Osteoblast (primary cell): ENCODE measurements around the gene APEX1. TPM values are rescaled to one million over a fixed set of nuclear protein-coding genes. Genes with fewer than 3 reads are reported as not detected.
A peak's percentile ranks its signal among the peaks of the same experiment; 100 is the strongest.

ENCODE experiments used
- DNase-seq: peaks from one replicate; pipeline ENCODE4 v3.0.0; 2011; ENCODE audit warnings: low spot score, mixed read lengths; ENCODE audit not compliant: insufficient read length; ENCODE audit errors: missing footprints
- H2AFZ ChIP-seq: 2 replicates; pipeline ENCODE4 v1.6.0; 2011; ENCODE audit warnings: mild to moderate bottlenecking, low read length
- H3K27ac ChIP-seq: 2 replicates; pipeline ENCODE4 v1.5.1; 2011; ENCODE audit warnings: mild to moderate bottlenecking, low read depth, low read length, moderate library complexity
- H3K27me3 ChIP-seq: 2 replicates; pipeline ENCODE4 v1.6.0; 2012; ENCODE audit warnings: mild to moderate bottlenecking, control low read depth, inconsistent platforms, low read length, moderate library complexity; ENCODE audit not compliant: insufficient read depth
- H3K36me3 ChIP-seq: 2 replicates; pipeline ENCODE4 v1.5.1; 2011; ENCODE audit warnings: mild to moderate bottlenecking, low read length, control low read depth, moderate library complexity; ENCODE audit not compliant: insufficient read depth
- H3K4me1 ChIP-seq: 2 replicates; pipeline ENCODE4 v1.5.1; 2011; ENCODE audit warnings: mild to moderate bottlenecking, low read length, control low read depth, moderate library complexity; ENCODE audit not compliant: insufficient read depth
- H3K4me2 ChIP-seq: 2 replicates; pipeline ENCODE4 v1.6.0; 2011; ENCODE audit warnings: mild to moderate bottlenecking, low read length; ENCODE audit not compliant: insufficient read depth
- H3K4me3 ChIP-seq: fragments of 200-600 bp; sonication (generic); 3 replicates; pipeline ENCODE4 v1.5.1; 2012; ENCODE audit warnings: mild to moderate bottlenecking, low read length, inconsistent platforms; ENCODE audit not compliant: insufficient read depth
- H3K79me2 ChIP-seq: 2 replicates; pipeline ENCODE4 v1.6.0; 2012; ENCODE audit warnings: mild to moderate bottlenecking, low read length, control low read depth, inconsistent platforms; ENCODE audit not compliant: insufficient read depth
- H3K9me3 ChIP-seq: 2 replicates; pipeline ENCODE4 v1.5.1; 2011; ENCODE audit warnings: low read depth, low read length, control low read depth
- H4K20me1 ChIP-seq: 2 replicates; pipeline ENCODE4 v1.6.0; 2012; ENCODE audit warnings: mild to moderate bottlenecking, low read length, control low read depth; ENCODE audit not compliant: insufficient read depth
- total RNA-seq: library from RNA; depleted of rRNA; stranded (reverse); fragments of >200 nt; gene quantifications from 2 replicates; pipeline ENCODE4 v1.2.3, GENCODE V29; 2012
- TF ChIP-seq, protein P1 (sequence below): IDR thresholded peaks from 2 replicates; pipeline ENCODE4 v1.5.1; 2011; ENCODE audit warnings: mild to moderate bottlenecking, low read depth, low read length, moderate library complexity; ENCODE audit errors: extremely low read depth

Gene APEX1
- total RNA-seq, 1 donor, result 74.9 TPM

DNA sequence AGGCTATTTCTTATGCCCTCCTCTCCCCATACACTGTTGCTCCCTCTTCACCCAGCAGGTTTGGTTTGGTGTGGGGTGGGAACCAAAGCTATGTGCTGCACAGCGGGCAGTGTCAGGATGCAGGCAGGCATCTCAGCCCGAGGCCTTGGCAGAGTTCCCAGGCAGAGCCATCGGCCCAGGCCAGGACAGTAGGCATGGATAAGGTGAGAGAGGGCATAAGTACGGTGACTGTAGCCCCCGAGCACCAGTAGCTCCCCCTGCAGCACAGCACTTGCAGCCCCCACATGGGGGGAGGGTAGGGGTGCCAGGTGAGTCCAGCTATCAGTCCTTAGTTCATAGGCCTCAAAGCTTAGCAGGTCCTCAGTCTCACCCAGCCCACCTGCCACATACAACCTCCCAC is 26.2 kb upstream of the APEX1 start:
- Histone ChIP-seq H3K4me2 (no peak overlapping the region), H3K79me2 (no peaks in the 10 kb centered on the region), H3K27ac (no peak overlapping the region), H3K36me3 (no peaks in the 10 kb centered on the region), H3K27me3 (no peaks in the 10 kb centered on the region), H4K20me1 (no peaks in the 10 kb centered on the region), H3K4me1 (peaks cover 4% of the 10 kb centered on the region), H2AFZ (no peak overlapping the region), H3K4me3 (no peak overlapping the region), H3K9me3 (no peaks in the 10 kb centered on the region)
- TF ChIP-seq, protein P1, sequence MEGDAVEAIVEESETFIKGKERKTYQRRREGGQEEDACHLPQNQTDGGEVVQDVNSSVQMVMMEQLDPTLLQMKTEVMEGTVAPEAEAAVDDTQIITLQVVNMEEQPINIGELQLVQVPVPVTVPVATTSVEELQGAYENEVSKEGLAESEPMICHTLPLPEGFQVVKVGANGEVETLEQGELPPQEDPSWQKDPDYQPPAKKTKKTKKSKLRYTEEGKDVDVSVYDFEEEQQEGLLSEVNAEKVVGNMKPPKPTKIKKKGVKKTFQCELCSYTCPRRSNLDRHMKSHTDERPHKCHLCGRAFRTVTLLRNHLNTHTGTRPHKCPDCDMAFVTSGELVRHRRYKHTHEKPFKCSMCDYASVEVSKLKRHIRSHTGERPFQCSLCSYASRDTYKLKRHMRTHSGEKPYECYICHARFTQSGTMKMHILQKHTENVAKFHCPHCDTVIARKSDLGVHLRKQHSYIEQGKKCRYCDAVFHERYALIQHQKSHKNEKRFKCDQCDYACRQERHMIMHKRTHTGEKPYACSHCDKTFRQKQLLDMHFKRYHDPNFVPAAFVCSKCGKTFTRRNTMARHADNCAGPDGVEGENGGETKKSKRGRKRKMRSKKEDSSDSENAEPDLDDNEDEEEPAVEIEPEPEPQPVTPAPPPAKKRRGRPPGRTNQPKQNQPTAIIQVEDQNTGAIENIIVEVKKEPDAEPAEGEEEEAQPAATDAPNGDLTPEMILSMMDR, result no peak
- no peak for DNase-seq

- no peak overlapping the region for H3K27ac ChIP-seq
- H3K4me1 ChIP-seq, result peaks cover 7% of the 10 kb centered on the region
- no peaks in the 10 kb centered on the region for H3K79me2 ChIP-seq
- no peak for DNase-seq
- no peak overlapping the region for H3K4me2 ChIP-seq
- no peaks in the 10 kb centered on the region for H3K9me3 ChIP-seq
- no peaks in the 10 kb centered on the region for H4K20me1 ChIP-seq
- H3K36me3 ChIP-seq, result no peaks in the 10 kb centered on the region
- no peaks in the 10 kb centered on the region for H3K27me3 ChIP-seq
- TF ChIP-seq, protein P1, result no peak
- no peak overlapping the region for H2AFZ ChIP-seq
- H3K4me3 ChIP-seq, result no peak overlapping the region
These were observed 25.0 kb upstream of the APEX1 start for GRCh38 chr14:20429801-20430669.

- Histone ChIP-seq H3K4me2 (peak overlapping the region; percentile 72), H3K27me3 (no peaks in the 10 kb centered on the region), H3K36me3 (no peaks in the 10 kb centered on the region), H3K4me3 (peak overlapping the region; percentile 59), H2AFZ (peak overlapping the region; percentile 89), H3K79me2 (no peaks in the 10 kb centered on the region), H4K20me1 (no peaks in the 10 kb centered on the region), H3K9me3 (no peaks in the 10 kb centered on the region), H3K4me1 (peaks cover 22% of the 10 kb centered on the region), H3K27ac (no peak overlapping the region)
- DNase-seq, result peak; percentile 81
- TF ChIP-seq, protein P1, result no peak
These were observed 20.1 kb upstream of the APEX1 start for GRCh38 chr14:20434701-20435581.
